Activated T-cell treated with anti-CD3 and anti-CD28 coated beads, Interleukin-2, amount 50 U/mL, for 24 hours (primary cell): ENCODE measurements around the gene FAHD1.
"Not testable (repeated sequence)": the region's sequence is repeated elsewhere in the genome, so short reads cannot be mapped to it uniquely, and the experiment has no call there.

ENCODE experiments used
- DNase-seq: peaks from one replicate; pipeline ENCODE4 v3.0.0-alpha.2; 2020
- H3K27ac Mint-ChIP-seq: 2 replicates; pipeline ENCODE4 v1.8.0; 2020; ENCODE audit warnings: mild to moderate bottlenecking, mixed read lengths
- H3K27me3 Mint-ChIP-seq: 2 replicates; pipeline ENCODE4 v1.8.0; 2020; ENCODE audit warnings: mixed read lengths
- H3K36me3 Mint-ChIP-seq: 2 replicates; pipeline ENCODE4 v1.8.0; 2020; ENCODE audit warnings: low read depth, mixed read lengths
- H3K4me1 Mint-ChIP-seq: 2 replicates; pipeline ENCODE4 v1.8.0; 2020; ENCODE audit warnings: low read depth, mixed read lengths
- H3K4me3 Mint-ChIP-seq: 2 replicates; pipeline ENCODE4 v1.8.0; 2020; ENCODE audit warnings: mild to moderate bottlenecking, moderate library complexity, mixed read lengths
- H3K9me3 Mint-ChIP-seq: 2 replicates; pipeline ENCODE4 v1.8.0; 2020; ENCODE audit warnings: mixed read lengths

The FAHD1 gene

GRCh38 chr16:1865902-1866690, 39.1 kb downstream of the FAHD1 start:
- DNase-seq: no peak
- Mint-ChIP-seq H3K27me3 (peaks cover 4% of the 10 kb centered on the region), H3K36me3 (no peaks in the 10 kb centered on the region), H3K9me3 (no peaks in the 10 kb centered on the region), H3K4me3 (no peak overlapping the region), H3K4me1 (no peaks in the 10 kb centered on the region), H3K27ac (no peak overlapping the region)

- H3K9me3 Mint-ChIP-seq: no peaks in the 10 kb centered on the region
- DNase-seq: no peak
- H3K27me3 Mint-ChIP-seq: peaks cover 22% of the 10 kb centered on the region
- H3K27ac Mint-ChIP-seq: no peak overlapping the region
- no peak overlapping the region for H3K4me3 Mint-ChIP-seq
- peaks cover 5% of the 10 kb centered on the region for H3K4me1 Mint-ChIP-seq
- no peaks in the 10 kb centered on the region for H3K36me3 Mint-ChIP-seq
These were observed 43.5 kb downstream of the FAHD1 start for GRCh38 chr16:1870365-1871082.

- Mint-ChIP-seq H3K27ac (no peak within 1 kb of the TSS), H3K27me3 (peaks cover 24% of the 10 kb centered on the region), H3K4me1 (peaks cover 5% of the 10 kb centered on the region), H3K4me3 (peak within 1 kb of the TSS; percentile 71), H3K36me3 (no peaks in the 10 kb centered on the region), H3K9me3 (no peaks in the 10 kb centered on the region)
- DNase-seq: peak; percentile 69
These were observed 45.1 kb downstream of the FAHD1 start, which contains the start of gene MEIOB for GRCh38 chr16:1871974-1872635. Gene MEIOB, minus strand, starts transcription at chr16:1872164. Its CDS starts 3,989 bp downstream, at chr16:1868175.

- no peak overlapping the region for H3K4me3 Mint-ChIP-seq
- no peak for DNase-seq
- H3K27ac Mint-ChIP-seq: no peak overlapping the region
- no peaks in the 10 kb centered on the region for H3K9me3 Mint-ChIP-seq
- peaks cover 5% of the 10 kb centered on the region for H3K4me1 Mint-ChIP-seq
- peaks cover 38% of the 10 kb centered on the region for H3K27me3 Mint-ChIP-seq
- H3K36me3 Mint-ChIP-seq: no peaks in the 10 kb centered on the region
These were observed 47.8 kb downstream of the FAHD1 start for GRCh38 chr16:1874854-1875253.

- H3K27me3 Mint-ChIP-seq: peaks cover 38% of the 10 kb centered on the region
- H3K27ac Mint-ChIP-seq, H3K9me3 Mint-ChIP-seq, DNase-seq, H3K4me3 Mint-ChIP-seq, H3K4me1 Mint-ChIP-seq, H3K36me3 Mint-ChIP-seq: not testable (repeated sequence)
These were observed 49.1 kb downstream of the FAHD1 start for GRCh38 chr16:1876066-1876465.

- no peaks in the 10 kb centered on the region for H3K36me3 Mint-ChIP-seq
- H3K9me3 Mint-ChIP-seq: no peaks in the 10 kb centered on the region
- no peak overlapping the region for H3K4me3 Mint-ChIP-seq
- DNase-seq: no peak
- peaks cover 5% of the 10 kb centered on the region for H3K4me1 Mint-ChIP-seq
- H3K27me3 Mint-ChIP-seq: peaks cover 38% of the 10 kb centered on the region
- no peak overlapping the region for H3K27ac Mint-ChIP-seq
These were observed 49.5 kb downstream of the FAHD1 start for GRCh38 chr16:1876468-1876867.

- Mint-ChIP-seq H3K4me1 (peaks cover 5% of the 10 kb centered on the region), H3K4me3 (no peak overlapping the region), H3K9me3 (no peaks in the 10 kb centered on the region), H3K27me3 (peaks cover 37% of the 10 kb centered on the region), H3K27ac (no peak overlapping the region), H3K36me3 (no peaks in the 10 kb centered on the region)
- no peak for DNase-seq
These were observed 50.1 kb downstream of the FAHD1 start for GRCh38 chr16:1877089-1877488.

- Mint-ChIP-seq H3K27me3 (peaks cover 31% of the 10 kb centered on the region), H3K4me1 (no peaks in the 10 kb centered on the region)
These were observed 50.8 kb downstream of the FAHD1 start for GRCh38 chr16:1877804-1878203.

GRCh38 chr16:1878256-1878655, 51.2 kb downstream of the FAHD1 start:
- Mint-ChIP-seq H3K4me1 (no peaks in the 10 kb centered on the region), H3K9me3 (no peaks in the 10 kb centered on the region), H3K36me3 (no peaks in the 10 kb centered on the region), H3K27ac (no peak overlapping the region), H3K27me3 (peaks cover 31% of the 10 kb centered on the region), H3K4me3 (no peak overlapping the region)
- no peak for DNase-seq

More at GRCh38 chr16:1877804-1878203, 50.8 kb downstream of the FAHD1 start:
- H3K9me3 Mint-ChIP-seq: no peaks in the 10 kb centered on the region
- no peak for DNase-seq
- no peak overlapping the region for H3K4me3 Mint-ChIP-seq
- H3K27ac Mint-ChIP-seq: no peak overlapping the region
- no peaks in the 10 kb centered on the region for H3K36me3 Mint-ChIP-seq
